NCI-H1417 (cell line): Measurements from ENCODE around the gene CDHR4.
"Not testable (repeated sequence)": the region's sequence is repeated elsewhere in the genome, so short reads cannot be mapped to it uniquely, and the experiment has no call there.

Source experiments
- DNase-seq, 3 experiments: peaks; one replicate each; lab custom pipeline; 2025; lab: John Stamatoyannopoulos, UW

The CDHR4 gene, protein sequence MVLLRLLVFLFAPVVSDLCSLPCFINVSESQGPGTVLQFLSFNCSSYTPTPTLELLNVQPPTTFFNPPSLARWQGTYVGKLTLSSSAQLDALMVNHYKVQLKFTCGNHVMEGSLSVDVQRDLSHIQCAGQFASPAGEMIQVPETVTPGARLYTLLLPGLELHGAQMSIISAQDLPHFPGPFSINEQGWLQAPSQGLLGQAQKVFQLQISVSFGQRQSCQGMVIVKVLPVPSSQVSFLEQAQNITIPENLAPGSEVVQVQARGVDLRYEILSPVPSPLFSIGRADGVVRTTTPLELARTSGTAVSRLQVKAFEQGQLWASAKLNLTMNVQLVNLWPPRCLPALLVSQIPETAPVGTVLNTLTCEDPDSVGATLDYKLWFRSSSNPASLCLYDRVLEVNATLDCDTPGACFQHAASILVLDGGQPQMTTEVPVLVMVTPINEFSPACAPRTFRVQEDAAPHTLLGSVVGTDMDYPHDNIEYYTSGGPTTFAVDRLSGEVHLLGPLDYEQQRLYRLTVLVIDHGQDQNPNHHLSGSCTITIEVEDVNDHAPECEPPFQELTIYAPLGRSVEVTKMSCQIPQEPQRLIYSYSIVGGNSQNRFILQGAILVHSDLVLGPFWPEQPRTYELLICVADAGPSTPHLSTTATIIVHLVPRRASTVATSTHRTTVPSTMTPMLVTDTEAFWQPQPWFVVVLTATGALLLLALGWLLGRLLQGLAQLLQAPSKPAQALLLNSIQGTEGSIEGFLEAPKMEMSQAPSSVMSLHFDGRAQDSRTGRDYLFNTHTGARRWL

DNA sequence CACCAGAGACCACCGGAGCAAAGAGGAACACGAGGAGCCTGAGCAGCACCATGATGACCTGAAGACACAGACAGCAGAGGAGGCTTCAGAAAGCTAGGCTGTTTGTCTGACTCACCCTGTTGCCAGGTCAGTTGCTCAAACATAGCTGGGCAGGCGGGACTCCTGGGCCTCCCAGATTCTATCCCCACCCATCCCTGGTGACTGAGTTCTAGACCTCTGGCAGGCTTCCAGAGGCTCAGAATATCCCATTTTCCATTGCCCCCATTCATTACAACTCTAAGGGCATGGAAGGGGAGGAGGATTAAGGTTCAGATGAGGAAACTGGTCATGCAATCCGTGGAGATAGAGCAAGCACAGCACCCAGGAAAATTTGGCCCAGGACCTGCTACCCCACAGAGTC lies at the start of gene CDHR4:
CDHR4 (minus strand) TSS at position 113 of the 400 bp plus-strand sequence; CDS start at position 52, 61 bp downstream.
- DNase-seq, result no peak

DNA sequence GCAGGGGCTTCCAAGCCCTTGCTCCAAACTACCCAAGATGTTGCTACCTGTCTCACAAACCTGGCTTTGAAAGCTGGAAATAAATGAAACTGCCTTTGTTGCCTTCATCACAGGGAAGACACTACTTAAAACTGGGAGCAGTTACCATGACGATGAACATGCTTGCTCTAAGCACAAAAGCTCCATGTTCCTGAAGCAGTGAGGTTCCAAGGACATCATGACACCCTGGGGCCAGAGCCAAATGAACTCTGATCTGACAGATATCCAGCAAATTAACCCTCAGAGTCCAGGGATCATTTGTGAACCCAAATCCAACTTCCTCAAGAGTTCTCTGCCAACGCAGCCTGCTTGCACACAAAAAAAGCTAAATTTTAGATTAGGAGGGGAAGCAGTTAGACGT lies 46.0 kb upstream of the CDHR4 start:
- no peak for DNase-seq

DNA sequence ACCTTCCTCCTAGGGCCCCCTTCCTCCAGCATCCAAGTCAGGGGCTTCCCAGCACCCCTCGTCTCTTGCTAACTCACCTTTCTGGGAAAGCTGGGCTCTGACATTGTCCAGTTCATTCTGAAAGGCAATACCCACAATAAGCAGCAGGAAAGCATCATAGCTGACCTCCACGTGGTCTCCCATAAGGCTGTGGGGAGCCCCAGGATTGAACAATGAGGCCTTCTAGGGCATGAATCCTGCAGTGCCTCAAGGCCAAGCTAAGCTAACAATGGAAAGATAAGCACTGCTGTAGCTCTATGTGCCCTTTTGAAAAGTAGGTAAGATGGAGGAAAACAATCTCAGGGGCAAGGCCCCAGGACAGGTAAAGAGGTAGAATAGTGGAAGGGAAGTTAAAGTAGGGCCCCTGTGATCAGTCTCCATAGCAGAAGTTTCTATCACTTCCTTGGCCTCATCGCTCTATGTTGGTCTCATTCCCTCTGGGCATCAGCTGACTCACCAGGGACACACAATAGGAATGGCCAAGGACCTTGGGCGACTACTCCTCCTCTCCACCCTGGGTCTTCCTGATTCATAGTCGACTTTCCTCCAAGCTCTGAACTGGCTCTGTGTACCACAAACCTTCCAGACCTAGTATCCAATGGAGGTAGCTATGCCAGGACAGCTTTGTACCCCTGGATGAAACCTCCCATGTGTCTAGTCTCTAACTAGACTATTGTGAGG lies 45.0 kb upstream of the CDHR4 start:
- no peak for DNase-seq

DNA sequence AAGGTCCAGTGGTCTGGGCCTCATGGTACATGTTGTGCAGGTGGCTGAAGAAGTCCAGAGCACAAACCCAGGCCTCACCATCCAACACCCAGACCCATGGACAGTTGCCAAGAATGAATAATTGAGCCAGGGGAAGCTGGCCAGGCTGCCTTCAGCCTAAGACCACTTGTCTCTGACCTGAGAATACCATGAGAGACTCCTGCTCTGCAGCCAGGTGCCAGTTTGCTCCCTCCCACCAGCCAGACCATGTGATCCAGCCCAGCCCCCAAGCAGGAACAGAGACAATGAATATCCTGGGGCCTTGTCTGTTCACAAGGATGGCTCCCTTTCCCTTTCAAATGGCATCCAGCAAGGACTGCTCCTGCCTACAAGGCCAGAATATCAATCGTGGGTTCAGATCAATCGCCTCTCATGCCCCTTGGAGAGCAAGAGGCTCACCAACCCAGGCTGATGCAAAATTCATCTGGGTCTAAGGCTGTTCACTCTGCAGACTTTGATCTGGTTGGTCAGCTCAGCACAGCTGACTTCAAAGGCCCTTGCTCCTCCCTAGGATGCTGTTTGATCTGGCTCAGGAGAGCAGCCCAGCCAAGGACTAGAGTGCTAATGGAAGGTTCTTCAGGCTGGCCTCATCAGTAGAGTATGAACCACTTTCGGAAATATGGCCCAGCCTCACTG lies 43.3 kb upstream of the CDHR4 start:
- DNase-seq, result no peak

DNA sequence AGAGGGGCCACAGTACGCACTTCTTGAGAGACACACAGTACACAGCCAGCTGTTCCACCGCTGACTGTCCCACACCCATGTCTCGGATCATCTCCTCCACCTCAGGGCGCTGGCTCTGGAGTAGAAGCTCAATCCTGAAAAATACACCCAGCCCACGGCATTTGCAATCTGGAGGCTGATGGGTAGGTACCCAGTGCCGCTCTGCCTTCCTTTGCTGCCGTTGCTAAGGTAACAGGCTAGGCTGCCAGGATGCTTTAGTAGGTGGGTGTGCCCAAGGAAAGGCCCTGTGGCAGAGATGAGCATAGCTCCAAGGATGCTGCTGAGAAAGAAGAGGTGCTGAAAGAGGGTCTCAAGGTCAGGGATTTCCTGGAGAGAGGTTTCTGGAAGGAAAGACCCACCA lies 42.1 kb upstream of the CDHR4 start:
- DNase-seq, result no peak

DNA sequence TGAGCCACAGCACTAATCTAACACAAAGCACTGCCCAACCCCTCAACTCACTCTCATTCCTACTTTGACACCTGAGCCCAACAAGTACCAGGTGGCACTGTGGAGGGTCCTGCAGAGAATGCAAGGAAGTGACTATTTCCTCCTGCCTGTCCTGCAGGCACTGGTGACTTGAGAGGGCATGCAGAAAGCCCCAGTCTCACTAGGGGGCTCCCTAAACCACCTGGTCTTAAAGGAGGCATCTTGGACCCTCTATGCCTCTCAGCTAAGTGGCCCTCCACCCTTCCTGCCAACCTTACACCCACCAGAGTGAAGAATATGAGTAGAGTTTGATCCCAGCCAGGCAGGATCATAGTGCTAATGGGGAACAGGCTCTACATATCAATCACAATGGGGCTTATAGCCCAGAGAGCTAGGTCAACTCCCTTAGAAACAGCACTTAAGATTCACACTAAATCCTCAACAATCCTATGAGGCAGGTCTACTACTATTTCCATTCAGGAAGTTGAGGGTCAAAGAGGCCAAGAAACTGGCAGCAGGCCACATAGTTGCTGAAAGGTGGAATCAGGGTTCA lies 41.5 kb upstream of the CDHR4 start:
- peak in 1 of 3 experiments; percentile 25 for DNase-seq

DNA sequence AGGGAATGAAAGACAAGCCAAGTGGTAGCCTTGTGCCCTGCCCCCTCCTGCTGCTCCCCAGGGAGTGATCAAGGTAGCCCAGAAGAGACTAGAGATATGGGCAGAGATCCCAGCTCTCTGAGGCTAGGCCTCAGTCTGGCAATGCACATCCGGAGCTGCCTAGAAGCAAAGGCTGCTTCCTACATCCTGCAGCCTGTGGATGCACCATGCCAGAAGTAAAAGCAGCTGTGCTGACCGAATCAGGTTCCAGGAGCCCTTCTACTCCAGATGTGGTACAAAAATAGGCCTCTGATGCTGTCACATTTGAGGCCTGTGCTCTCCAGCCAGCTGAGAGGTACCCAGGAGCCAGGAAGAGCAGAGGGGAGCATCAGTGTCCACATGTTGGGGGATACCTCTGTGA lies 40.7 kb upstream of the CDHR4 start:
- no peak for DNase-seq

DNA sequence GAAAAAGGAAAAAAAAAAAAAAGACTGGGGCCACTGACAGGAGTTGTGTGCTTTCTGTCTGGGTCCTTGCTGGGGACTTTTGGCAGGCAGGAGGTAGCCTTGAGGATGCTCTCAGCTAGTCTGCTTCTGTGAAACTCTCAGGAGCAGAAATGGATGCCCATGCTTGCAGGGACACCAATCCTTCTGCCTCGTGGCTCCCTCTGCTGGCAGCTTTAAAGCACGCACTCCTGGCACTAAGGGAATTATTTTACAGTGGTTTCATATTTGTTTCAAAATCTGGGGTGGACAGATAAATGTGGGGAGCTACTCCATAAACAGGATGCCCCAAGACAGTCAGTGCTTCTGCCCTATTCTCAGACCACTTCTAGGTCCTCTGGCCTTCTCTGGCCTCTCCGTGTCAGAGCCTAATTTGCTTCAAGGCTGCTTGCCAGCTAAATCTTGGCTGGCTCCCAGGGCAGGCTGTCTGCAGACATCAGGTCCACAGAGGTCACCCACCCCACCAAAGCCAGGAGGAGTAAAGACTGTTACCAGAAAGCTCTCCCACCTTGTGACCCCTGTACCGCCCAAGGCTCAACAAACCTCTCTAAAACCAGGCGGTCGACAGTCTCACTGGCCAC lies 39.6 kb upstream of the CDHR4 start:
- peak; percentile 14 to 67 (median 34) for DNase-seq

DNA sequence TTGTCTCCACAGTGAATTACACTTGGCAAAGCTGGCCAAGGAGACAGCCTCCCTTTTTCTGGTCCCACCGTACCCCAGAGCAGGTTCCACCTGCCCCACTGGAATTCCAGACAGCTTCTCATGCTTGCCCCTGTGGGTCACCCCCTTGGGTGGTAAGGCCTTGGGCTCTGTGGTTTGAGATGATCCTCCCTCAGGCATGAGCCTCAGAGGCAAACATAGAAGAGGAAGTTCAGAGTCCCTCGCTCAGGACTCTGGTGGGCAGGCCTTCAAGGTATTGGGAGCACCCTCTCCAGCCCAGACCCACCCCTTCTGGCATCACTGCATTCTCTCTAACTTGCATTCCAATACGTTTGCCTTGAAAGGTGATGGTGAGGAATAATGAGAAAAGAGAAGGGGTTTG lies 31.7 kb upstream of the CDHR4 start:
- no peak for DNase-seq

DNA sequence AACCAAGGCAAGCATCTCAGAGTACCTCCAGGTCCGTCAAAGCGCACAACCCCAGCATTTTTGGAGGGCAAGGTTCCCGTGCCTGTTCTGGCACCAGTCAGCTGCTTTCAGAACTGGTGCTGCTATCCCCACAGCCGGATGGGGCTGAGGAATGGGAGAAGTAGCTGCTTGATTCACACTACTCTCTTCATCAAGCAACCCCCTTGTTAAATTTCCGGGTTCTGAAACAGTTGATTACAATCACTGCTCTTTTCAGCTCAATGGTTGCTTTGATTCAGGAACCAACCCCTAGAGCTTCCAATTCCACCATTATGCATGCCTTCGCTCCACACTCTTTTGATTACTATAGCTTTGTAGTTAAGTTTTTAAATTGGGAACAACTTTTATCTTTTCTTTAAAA lies 26.3 kb upstream of the CDHR4 start:
- DNase-seq, result no peak

DNA sequence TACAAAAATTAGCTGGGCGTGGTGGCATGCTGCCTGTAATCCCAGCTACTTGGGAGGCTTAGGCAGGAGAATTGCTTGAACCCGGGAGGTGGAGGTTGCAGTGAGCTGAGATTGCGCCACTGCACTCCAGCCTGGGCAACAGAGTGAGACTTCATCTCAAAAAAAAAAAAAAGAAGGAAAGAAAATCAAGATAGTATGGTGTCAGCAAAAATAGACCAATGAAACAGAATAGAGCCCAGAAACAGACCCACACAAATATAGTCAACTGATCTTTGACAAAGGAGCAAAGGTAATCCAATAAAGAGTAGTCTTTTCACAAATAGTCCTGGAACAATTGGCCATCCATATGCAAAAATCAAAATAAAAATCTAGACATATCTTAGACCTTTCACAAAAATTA lies 23.5 kb upstream of the CDHR4 start:
- not testable (repeated sequence) for DNase-seq

DNA sequence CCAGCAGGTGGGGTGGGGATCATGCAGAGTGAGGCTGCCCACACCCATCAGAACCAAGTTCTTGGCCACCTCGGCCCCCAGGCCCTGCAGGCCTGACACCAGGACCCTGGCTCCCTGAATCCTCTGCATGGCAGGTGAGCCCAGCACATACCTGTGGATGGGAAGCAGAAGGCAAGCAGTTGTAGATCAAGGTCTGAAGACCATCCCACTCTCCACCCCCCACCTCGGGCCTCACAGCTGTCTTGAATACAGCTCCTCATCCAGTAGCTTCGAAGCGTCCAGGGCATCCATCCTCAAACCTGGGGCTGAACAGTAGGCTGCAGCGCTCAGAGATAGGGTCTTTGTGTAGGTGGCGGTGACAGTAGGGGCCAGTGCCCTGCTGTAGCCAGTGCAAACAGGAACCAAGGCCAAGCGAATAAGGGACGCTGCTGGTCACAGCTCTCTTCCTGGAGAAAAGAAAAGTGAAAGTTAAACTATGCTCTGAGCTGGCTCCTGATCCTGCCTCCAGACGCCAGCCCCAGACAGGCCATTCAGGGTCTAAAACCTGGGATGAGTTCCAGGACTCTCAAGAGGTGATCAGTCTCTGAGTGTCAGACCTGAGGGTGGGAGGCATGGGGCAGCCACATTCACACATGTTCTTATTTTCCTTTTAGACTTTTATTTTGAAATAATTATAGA lies 14.0 kb upstream of the CDHR4 start, which contains the start of gene UBA7:
UBA7 (minus strand) TSS at position 457 of the 678 bp plus-strand sequence; CDS start at position 291, 166 bp downstream.
- DNase-seq, result no peak

DNA sequence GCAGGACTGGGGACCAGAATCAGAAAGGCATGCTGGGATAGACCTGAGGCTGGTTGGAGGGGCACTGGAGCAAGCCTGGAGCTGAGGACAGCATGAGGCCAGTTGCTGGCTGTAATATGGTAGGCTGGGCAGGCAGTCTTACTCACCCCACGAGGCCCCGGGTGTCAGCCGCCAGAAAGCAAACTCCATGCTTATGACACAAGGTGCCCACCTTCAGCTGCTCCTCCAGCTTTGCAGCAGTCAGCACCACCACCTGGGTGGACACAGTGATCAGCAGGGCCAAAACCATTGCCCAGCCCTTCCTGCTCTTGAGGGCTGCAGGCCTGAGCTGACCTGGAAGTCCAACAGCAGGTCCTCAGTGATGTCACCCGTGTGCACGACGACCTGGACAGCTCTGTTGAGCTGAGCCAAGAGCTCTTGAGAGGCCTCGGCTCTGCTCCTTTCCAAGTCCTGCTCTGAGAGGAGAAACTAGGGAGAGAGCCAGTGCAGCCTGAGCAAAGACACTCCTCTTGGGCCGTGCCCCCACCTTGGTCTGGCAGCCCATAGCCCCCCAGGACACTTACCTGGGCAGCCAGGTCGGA lies 13.3 kb upstream of the CDHR4 start:
- no peak for DNase-seq

DNA sequence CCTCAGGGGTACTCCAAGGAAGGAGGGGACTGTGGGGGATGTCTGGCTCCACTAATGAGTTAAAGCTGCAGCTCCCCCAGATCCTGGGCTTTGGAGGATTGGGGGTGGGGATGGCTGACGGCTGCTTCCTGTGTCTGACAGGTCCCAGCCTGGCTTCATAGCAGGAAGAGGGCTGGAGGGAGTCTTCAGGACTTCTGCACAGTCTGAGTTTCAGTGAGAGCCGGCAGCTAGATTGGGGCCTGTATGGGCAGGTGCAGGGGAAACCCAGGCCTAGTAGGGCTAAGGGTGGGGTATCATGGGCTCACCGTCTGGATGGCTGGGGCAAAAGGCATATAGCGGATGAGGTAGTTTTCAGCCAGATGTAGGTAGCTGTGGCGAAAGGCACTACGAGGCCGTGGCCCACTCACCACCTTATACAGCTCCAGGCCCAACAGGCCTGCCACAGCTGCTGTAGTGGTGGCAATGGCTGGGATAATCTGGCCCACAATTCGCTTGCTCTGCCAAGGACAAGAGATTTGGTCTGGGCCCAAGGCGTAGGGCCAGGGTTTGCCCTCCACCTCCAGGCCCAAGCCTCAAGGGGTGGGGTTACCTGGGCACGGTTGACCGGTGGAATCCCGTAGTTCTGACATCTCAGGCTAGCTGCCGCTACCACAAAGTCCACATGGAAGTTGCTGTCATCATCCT lies 7.9 kb upstream of the CDHR4 start:
- DNase-seq, result no peak

DNA sequence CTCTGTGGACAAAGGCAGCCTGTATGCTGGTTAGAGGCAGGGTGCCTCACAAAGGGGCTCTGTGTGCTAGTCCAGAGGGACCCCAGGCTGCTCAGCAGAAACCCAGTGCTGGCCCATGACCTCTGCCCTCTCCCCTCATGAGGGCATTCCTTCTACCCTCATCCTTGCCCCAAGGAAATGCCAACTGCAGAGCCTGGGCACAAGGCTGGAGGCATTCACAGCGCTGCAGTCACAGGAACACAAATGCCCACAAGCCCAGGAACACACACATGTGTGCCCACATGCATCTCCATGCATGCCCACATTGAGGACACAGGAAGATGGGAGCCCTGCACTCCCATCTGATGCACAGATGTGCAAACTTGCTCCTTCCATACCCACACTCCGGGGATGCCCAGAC lies 7.2 kb upstream of the CDHR4 start:
- no peak for DNase-seq

DNA sequence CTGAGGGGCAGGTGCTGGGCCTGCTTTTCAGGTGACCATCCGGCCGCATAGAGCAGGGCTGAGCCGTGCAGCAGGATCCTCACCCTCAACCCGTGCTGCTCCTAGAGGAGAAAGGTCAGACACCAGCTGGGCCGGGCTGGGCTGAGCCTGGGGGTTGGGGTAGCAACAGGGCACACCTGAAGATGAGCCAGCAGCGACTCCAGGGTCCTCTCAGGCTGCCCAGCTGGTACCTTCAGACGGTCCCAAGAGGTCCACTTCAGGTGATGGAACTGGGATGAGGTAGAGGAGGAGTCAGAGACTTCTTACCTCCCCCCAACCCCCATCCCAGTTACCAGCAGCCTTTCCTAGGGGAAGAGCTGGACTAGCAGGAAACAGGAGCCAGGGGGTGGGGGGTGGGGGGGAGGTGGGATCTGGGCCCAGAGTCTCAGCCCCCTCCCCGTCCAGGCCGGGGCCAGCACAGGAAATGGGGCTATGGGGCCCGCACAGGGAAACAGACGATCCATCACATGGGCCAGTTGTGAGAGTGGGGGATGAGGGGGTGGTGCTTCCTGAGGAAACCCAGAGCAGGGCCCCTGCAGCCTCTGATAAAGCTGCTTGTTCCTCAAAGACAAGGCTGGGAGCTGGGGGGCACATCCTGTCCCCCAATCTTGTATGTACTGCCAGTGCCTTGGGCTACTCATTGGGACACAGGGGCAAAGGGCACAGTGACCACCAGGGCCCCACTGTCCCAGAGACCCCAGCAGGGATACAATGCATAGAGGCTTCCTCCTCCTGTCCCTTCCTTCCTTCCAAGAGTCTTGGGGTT lies 6.4 kb upstream of the CDHR4 start:
- DNase-seq, result no peak

DNA sequence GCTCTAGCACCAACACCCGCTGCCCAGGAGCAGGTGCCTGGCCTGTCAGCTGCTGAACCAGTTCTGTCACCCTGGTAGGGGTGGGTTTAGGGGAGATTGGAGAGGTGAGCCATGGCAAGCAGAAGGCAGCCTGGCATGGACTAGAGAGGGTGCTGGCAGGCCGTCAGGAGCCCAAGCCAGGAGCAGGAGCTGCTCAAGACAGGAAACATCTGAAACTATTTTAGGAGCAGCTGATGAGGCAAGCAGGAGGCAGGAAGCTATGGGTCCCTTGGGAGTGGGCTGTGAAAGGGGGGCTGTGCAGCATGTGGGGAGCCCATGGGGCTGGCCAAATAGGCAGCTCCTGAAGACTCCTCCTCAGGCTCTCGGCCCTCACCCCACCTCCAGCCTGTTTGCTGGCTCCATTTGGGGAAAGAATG lies 5.7 kb upstream of the CDHR4 start:
- no peak for DNase-seq

DNA sequence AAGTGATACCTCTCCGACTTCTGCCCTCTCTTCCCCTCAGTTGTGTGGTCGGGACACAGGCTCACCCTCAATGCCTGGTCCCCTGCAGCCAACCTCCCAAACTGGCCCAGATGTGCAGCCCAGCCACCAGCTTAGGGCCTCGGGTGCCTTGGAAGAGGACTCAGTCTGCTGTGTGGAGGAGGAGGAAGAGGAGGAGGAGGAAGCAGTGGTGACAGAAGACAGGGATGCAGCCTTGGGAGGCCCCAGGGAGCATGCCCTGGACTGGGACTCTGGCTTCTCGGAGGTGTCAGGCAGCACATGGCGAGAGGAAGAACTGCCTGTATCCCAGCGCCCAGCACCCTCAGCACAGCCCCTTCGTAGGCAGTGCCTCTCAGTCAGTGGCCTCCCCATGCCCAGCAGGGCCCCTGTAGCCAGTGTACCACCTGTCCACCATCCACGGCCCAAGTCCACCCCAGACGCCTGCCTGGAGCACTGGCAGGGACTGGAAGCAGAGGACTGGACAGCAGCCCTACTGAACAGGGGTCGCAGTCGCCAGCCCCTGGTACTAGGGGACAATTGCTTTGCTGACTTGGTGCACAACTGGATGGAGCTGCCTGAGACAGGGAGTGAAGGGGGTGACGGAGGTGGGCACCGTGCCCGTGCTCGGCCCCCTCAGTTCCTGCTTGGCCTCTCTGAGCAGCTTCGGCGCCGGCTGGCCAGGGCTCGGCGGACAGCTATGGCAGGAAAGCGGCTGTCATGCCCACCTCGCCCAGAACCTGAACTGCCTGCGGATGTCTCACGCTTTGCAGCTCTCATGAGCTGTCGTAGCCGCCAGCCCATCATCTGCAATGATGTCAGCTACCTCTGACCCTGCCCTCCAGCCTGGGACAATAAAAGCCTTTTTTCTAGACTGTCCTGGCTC lies 4.7 kb upstream of the CDHR4 start:
- DNase-seq, result no peak
